HG02588 (cell line): ENCODE results near the gene CALML3.

ENCODE experiments used
- ATAC-seq: cut with Tn5 transposase; IDR thresholded peaks from one replicate; pipeline ENCODE4 v1.9.1; 2021; ENCODE audit warnings: mild to moderate bottlenecking, moderate library complexity; ENCODE audit not compliant: unreplicated experiment

CALML3 gene

DNA sequence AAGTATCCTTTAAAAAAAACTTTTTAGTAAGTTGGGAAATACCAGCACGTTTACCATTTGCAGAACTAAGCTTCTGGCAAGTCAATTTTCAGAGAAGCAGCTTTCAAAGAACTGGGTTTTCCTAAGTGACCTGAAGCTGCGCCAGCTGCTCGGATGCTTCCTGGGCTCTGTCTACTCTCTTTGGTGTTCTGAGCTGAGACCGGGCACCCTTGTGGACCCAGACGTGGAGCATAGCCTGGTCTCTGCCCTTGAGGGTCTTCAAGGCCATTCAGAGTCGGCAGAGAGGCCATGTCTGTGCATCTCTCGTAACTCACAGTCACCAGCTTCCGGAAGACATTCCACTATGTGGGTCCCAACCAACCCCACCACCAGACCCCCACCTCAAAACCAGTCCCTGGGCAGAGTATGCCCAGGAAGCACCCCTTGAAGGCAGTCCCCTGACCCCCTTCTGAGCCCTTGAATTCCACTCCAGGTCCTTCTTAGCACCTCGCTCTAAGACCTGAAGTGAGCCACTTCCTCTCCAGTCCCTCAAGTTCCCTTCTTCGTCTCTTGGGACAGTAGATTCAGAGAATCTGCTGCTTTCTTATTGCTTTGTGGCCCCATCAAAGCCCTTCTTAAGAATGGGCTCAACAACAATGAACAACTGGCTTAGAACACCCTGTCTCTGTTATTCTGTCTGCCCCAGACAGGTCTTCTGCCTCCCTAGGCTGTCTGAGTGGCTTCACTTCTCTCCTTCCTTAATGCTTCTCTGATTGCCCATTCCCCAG is 33.9 kb upstream of the CALML3 start:
- no peak for ATAC-seq

DNA sequence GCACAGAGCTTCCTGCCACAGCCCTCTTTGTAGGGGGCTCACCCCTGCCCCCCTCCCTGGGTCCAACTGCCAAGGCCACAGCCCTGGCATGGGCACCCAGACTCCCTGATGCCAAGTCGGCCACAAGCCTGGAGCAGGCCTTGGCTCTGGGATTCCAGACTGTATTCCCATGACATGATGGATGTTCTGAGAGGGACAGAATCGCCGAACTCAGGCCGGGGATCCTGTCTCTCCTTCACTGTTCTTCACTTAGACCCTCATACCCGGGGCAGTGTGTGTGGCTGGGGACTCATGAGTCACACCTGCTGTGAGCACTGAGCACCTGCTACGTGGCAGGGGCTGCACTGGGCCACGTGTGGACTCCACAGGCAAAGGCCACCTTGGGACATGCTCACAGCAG is 33.3 kb upstream of the CALML3 start:
- no peak for ATAC-seq

DNA sequence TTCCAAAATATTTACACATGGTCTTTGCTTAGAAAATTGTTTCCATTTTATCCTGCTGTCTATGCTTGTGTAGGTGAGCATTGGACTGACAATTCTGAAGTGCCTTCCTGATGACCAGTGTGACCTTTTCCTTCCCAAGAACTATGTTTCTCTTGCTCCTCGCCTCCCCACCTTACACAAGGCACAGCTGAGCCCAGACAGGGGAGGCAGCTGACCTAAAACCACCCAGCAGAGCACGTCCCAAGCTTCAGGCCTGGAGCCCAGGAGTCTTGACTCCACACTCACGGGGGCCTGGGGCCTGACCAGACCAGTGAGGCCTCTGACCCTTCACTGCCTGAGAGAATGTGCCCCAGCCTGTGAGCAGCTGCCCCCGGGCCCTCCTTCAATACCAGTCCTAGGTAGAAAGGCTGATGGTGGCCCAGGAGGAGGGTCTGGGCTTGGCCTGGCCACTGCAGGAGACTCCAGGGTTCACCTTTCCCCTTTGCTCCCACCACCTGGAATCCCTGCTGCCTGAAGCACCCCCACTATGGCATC is 32.4 kb upstream of the CALML3 start:
- ATAC-seq: no peak

DNA sequence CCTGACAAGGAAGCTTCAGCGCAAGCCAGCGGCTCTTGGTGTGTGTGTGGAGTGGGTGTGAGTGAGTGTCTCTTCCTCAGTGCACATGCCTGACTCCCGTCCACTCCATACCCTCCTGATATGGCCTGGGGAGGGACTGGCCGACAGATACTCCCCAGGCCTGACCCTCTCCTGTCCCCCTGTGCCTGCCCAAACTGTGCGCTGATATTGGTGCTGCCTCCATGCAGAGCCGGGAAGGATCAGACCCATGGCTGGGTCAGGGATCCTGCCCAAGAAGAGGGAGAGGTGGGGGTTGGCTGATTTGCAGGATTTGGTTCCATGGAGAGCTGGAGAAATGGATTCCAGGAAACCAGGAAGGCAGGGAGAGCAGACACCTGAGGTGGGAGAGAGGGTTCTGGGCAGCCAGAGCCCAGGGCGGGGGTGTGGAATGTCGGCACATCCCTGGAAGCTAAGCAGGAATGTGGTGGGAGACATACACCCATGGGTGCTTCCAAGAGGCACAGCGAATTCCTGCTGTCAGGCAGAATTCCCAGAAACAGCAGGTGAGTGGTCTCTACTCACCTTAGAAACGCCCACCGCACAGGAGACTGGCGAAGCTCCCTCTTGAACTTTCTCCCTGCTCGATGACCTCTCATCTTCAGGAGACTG is 31.7 kb upstream of the CALML3 start:
- no peak for ATAC-seq

DNA sequence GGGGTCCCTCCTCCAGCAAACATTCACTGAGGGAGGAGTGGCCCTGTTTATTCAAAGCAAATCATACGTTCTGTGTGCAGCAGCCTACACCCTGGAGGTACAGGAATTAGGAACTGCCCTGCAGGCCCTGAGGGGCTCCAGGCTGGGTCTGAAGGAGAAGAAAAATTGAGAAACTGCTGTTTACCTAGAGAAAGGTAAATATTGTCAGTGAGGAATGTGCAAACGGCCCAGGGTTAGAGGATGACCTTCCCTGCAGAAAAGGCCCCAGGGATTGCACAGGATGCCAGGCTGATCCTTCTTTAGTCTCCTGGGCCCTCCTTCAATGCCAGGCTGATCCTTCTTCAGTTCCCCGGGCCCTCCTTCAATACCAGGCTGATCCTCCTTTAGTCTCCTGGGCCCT is 31.1 kb upstream of the CALML3 start:
- no peak for ATAC-seq

DNA sequence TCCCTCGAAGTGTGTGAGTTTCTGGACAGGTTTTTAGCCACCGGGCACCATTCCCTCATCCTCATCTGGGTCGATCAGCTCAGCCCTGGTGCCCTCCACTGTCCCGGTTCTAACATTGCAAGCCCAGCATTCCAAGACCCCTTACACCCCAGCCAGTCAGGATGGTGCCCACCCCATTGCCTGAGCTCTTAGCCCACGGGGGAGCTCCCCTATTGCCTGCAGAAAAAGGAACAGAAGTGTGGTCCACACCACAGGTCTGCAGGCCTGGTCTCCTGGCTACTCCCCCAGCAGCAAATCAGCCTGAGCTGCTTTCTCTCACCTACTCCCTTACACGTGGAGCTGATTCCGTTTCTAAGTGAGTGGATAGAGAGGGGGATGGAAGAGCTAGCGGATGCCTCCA is 30.1 kb upstream of the CALML3 start:
- no peak for ATAC-seq

DNA sequence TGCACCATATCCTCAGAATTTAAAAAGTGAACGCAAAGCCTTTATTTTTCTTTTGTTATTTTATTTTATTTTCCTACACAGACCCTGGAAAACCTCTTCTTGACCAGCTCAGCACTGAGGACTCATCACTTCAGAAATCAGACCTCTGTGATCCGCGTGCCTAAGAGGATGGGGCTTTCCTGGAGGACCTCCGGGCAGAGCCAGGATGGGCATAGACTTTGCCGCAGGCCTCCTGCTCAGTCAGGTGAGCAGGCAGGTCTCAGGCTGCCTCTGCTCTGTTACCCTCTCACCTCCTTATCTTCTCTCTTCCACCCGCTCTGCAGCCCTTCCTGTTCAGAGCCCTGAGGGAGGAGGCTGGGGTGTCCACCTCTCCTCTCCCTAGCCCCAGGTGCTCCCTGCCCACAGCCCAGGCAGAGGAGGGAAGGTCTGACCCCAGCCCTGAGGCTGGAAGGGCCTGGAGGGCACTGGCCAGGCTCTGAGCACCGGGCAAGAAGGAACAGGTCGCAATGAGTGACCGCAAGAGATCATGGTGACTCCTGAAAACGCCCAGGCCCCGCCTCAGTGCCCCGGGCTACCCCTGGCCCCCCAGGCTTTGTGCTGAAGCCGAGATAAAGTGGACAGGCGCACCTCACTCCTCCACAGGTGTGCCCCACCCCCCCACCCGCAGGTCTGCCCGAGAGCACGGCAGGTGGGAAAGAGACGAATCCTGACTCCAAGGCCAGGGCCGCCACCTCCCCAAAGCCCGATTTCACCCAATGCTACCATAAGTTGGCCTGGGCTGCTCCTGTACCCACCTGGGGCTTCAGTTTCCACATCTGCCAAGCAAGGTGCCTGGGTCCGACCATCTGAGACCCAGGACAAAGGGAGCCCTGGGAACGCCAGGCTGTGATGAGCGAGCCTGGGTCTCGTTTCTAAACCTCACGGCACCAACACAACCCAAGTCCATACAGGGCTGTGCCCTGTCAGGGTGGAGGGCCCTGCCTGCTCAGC is 28.2 kb upstream of the CALML3 start:
- no peak for ATAC-seq

DNA sequence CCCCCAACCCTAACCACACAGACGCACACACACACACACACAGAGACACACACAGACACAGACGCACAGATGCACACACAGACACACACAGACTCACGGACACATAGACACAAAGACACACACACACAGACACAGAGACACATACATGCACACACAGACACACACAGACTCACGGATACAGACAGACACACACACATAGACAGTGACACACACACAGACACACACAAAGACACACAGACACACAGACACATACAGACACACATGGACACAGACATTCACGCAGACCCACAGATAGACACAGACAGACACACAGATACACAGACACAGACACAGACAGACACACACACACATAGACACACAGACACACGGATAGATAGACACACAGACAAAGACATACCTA is 27.5 kb upstream of the CALML3 start:
- no peak for ATAC-seq

DNA sequence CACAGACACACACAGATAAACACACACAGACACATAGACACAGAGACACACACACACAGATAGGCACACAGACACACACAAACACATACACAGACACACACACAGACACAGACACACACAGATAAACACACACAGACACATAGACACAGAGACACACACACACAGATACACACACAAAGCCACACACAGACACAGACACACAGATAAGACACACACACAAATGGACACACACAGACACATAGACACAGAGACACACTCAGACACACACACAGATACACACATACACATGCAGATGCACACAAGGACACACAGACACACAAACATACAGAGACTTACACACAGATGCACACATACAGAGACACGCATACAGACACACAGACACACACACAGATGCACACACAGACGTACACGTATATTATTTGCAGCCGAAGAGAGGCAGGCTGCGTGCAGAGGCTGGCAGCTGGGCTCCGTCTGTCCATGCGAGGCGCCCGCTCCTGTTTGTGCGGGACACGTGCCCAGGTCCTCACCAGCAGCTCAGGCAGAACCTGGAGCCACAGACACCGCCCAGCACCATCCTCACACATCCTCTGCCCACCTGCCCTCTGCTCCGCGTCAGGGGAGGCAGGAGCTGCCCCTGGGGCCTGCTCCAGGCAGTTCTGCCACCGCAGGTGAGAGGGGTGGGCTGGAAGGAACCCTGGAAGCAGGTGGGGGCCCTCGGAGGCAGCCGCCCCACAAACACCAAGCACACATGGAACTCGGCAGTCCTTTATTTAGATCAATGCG is 26.6 kb upstream of the CALML3 start:
- no peak for ATAC-seq

DNA sequence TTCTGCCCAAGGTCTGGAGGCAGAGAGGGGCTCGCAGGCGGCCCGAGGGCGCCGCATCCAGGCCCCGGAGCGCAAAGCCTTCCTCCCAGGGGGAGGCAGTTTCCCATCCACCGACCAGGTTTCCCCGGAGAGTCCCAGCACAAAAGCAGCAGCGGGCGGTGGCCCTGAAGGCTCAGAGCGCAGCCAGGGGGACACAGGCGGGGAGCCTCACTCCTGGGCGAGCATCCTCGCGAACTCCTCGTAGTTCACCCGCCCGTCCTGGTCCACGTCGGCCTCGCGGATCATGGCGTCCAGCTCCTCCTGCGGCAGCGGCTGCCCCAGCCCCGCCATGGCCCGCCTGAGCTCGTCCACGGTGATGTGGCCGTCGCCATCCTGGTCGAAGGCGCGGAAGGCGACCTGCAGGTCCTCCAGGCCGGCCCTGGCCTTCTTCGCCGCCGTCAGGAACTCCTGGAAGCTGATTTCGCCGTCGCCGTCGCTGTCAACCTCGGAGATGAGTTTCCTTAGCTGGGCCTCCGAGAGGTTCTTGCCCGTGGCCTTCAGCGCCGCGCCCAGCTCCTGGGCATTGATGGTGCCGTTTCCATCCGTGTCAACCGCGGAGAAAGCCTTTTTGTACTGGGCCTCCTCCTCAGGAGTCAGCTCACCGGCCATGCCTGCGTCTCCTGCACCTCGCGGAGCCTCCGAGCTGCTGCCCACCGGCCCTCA is 25.8 kb upstream of the CALML3 start:
- no peak for ATAC-seq

DNA sequence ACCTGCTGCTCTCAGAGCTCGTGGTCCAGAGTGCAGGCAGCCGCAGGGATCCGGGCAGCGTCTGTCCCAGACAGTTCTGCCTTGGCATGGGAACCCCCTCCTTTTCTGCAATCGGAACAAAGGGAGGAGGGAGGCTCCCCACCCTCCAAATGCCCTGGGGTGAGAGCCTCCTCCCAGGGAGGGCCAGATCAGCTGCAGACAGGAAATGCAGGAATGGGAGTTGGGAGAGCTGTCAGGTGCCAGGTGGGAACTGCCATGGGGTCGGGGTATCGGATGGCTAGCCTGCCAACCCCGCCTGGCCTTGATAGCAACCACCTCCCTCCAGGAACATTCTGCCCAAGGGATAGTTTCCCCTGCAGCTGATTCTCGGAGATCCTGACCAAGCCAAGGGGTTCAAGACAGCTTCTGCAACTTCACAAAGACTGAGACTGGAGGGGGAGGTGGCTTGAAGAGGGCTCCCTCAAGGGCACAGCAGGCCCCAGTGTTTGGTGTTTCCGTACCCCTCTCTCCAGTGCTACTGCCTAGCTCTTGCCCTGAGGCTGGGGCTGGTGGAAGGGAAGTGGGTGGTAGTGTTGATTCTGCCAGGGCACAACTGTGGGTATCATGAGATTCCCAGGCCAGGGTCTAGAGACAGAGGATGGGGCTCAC is 25.1 kb upstream of the CALML3 start, which contains the start of gene CALML5:
Gene CALML5, minus strand, starts transcription at position 78 of the 648 bp plus-strand sequence. CDS start 132 bp downstream, outside the sequence.
- no peak for ATAC-seq

DNA sequence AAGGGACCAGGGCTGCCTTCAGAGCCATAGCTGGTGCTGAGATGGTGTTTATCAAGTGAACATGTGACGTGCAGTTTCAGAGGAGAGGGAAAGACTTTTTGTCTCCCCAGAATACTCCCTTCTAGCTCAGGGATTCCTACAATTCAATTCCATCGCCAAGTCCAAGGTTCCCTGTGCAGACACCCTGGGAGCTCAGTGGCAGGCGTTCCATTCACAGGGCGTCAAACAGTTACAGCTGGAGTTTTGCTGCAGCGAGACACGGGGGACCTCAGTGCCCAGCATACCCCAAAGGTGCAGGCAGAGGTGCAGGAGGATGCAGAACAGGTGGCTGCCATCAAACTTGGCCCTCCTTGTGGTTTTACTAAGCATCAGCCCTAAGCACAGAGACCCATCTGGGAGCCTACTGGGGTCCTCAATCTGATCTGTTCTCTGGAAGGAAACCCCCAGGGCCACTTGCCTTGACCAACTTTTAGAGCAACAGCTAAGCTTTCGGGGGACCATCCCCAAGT is 24.5 kb upstream of the CALML3 start:
- no peak for ATAC-seq

DNA sequence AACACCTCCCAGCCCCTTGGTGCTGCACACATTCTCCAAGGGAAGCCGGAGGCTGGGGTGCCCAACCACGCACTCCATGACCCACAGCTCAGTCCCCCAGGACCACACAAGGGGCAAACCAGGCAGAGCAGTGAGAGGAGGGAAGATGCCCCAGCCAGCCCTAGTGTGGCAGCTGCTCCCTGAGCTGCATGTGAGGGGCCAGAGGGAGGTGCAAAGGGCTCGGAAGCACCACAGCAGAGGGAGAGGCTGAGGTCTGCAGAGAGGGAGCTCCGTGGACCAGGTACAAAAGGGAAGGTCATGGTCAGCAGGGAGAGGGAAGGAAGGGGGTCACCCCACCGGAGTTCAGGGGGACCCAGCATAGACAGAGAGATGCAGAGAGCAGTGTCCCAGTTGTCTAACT is 23.9 kb upstream of the CALML3 start:
- ATAC-seq: no peak

DNA sequence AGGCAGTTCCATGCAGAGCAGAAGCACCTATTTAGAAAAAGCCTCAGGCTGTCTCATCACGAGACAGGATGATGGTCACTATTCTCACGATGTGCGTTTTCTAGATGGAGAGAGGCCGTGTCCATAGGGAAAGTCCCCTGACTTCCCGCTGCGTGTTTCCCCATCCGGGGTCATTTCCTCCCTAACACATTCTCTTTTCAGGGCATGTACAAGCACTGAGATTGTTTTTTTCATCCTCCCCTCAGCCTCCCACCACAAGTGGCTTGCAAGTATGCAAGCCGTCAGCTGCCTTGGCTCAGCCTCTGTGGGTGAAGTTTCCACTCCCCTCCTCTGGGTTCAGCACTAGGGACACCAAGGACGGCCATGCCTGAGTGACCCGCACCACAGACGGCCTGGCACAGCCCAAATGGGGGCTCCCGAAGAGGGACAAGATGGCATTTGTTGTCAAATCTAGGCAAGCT is 22.7 kb upstream of the CALML3 start:
- no peak for ATAC-seq

DNA sequence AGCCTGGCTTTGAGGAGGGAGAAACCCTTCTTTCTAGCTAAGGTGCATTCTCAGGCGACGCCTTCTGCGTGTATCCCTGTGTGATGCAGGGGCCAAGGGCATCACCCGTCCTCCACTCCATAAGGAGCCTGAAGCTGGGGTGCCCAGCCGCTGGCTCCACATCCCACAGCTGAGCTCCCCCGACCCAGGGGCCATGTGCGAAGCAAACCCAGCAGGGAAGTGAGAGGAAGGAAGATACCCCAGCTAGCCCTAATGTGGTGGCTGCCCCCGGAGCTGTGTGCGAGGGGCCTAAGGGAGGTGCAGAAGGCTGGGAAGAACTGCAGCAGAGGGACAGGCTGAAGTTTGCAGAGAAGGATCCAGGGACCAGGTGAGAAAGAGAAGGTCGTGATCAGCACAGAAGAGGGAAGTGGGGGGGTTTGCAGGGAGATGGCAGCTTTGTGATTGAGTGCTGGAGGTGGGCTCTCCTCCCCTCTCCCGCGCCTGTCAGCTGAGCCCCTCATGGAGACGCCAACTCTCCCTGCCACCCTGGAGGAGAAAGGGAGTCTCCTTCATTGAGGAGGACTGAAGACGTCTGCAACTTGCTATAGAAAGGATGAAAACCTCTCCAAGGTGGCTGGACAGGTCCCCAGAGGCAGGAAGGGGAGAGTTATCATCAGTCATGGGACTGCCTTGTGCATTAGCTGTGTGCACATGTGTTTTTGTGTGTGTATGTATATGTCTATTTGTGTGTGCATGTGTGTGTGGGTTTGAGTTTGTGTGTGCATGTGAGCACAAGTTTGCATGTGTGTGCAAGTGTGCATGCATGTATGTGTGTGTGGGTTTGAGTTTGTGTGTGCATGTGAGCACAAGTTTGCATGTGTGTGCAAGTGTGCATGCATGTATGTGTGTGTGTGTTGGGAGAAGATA is 21.9 kb upstream of the CALML3 start:
- no peak for ATAC-seq

DNA sequence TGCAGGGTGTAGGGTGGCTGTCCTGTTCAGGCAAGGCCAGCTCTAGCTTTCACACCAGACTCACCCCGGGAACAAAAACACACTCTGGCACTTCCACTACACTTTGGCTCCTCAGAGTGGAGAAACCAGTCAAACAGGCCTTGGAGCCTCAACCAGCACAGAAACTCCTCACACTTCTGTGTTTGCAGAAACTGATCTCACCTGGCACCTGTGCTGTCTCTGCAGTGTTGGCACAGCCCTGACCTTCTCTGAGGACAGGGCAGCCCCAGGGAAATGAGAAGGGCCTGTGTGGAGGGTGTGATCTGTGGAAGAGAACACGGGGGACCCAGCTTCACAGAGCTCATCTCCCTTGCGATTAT is 21.3 kb upstream of the CALML3 start:
- ATAC-seq: no peak

DNA sequence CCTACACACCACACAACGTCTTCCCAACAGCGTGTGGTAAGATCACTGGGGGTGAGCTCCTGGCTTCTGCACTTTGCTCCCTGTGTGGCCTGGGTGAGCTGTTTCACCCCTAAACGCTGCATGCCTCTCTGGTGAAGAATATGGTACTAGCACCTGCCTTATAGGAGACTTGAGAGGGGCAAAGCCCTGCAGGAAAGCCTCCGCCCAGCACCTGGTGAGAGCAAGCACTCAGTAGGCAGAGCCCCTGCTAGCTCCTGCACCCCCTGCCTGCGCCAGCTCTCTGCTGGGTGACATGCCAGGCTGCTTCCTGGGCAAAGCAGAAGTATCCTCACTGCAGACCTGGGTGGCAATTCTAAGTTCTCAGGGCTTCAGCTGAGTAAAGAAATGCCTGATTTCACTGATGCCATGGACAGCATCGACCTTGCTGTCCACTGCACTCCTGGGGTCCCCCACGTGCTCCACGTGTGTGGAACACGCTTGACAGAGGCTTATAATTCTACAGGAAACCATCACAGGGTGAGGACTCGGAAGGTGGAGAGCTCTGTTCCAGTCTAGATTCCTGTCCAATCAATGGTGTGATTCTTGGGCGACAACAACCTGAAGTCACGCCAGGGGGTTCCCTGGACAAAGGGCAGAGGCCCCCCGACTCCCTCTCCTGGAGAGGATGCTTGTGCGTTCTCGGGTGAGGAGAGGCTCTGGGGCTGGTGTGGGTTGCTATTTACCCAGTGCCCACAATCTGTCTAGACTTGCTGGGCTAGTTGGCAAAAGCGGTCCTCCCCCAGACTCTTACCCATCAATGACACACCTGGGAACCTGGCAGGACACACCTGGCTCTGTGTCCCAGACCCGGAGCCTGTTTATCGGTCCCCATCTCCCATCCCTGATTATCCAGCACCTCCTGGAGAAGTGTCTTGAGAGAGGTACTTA is 20.4 kb upstream of the CALML3 start:
- ATAC-seq: no peak
